Astrocyte (in vitro differentiated cells and primary cell): ENCODE data around the gene PDIA2. TPM values are rescaled to one million over a fixed set of nuclear protein-coding genes. Genes with fewer than 3 reads are reported as not detected.

Experiments used
- DNase-seq: peaks from one replicate; pipeline ENCODE4 v3.0.0-alpha.2; 2010; ENCODE audit warnings: low read depth
- FAIRE-seq: peaks from 2 replicates; lab custom pipeline; 2011; peaks lifted over from hg19 to GRCh38; lab: Jason Lieb, UNC
- H2AFZ ChIP-seq: 2 replicates; pipeline ENCODE4 v1.6.0; 2012; ENCODE audit warnings: low read depth, low read length, inconsistent platforms
- H3K27ac ChIP-seq: 2 replicates; pipeline ENCODE4 v1.5.1; 2011; ENCODE audit warnings: low read depth, low read length, inconsistent platforms
- H3K27me3 ChIP-seq: 2 replicates; pipeline ENCODE4 v1.6.0; 2011; ENCODE audit warnings: low read length, inconsistent platforms; ENCODE audit not compliant: insufficient read depth
- H3K36me3 ChIP-seq: 2 replicates; pipeline ENCODE4 v1.5.1; 2011; ENCODE audit warnings: low read length, inconsistent platforms; ENCODE audit not compliant: insufficient read depth
- H3K4me1 ChIP-seq: 2 replicates; pipeline ENCODE4 v1.5.1; 2011; ENCODE audit warnings: low read length, inconsistent platforms; ENCODE audit not compliant: insufficient read depth
- H3K4me2 ChIP-seq: 2 replicates; pipeline ENCODE4 v1.6.0; 2012; ENCODE audit warnings: low read length, inconsistent platforms
- H3K4me3 ChIP-seq: 2 replicates; pipeline ENCODE4 v1.5.1; 2011; ENCODE audit warnings: low read depth, mild to moderate bottlenecking, low read length, inconsistent platforms; ENCODE audit not compliant: insufficient read depth
- H3K79me2 ChIP-seq: 2 replicates; pipeline ENCODE4 v1.6.0; 2012; ENCODE audit warnings: mild to moderate bottlenecking, low read length, inconsistent platforms; ENCODE audit not compliant: insufficient read depth
- H3K9ac ChIP-seq: 2 replicates; pipeline ENCODE4 v1.6.0; 2012; ENCODE audit warnings: mild to moderate bottlenecking, low read length, inconsistent platforms
- H3K9me3 ChIP-seq: 2 replicates; pipeline ENCODE4 v1.5.1; 2012; ENCODE audit warnings: low read depth, mild to moderate bottlenecking, low read length, inconsistent platforms; ENCODE audit not compliant: insufficient read depth
- H4K20me1 ChIP-seq: 2 replicates; pipeline ENCODE4 v1.6.0; 2012; ENCODE audit warnings: low read length, inconsistent platforms; ENCODE audit not compliant: insufficient read depth
- H3K27ac Mint-ChIP-seq: one replicate; pipeline ENCODE4 v1.8.0; 2021; ENCODE audit warnings: mild to moderate bottlenecking, mixed read lengths; ENCODE audit not compliant: unreplicated experiment
- H3K27me3 Mint-ChIP-seq: one replicate; pipeline ENCODE4 v1.8.0; 2021; ENCODE audit warnings: low read depth, mixed read lengths; ENCODE audit not compliant: unreplicated experiment
- H3K36me3 Mint-ChIP-seq: one replicate; pipeline ENCODE4 v1.8.0; 2021; ENCODE audit warnings: low read depth, mixed read lengths; ENCODE audit not compliant: unreplicated experiment
- H3K4me1 Mint-ChIP-seq: one replicate; pipeline ENCODE4 v1.8.0; 2021; ENCODE audit warnings: low read depth, mixed read lengths; ENCODE audit not compliant: unreplicated experiment
- H3K4me3 Mint-ChIP-seq: one replicate; pipeline ENCODE4 v1.8.0; 2021; ENCODE audit warnings: mild to moderate bottlenecking, moderate library complexity, mixed read lengths; ENCODE audit not compliant: unreplicated experiment
- H3K9me3 Mint-ChIP-seq: one replicate; pipeline ENCODE4 v1.8.0; 2021; ENCODE audit warnings: mild to moderate bottlenecking, mixed read lengths; ENCODE audit not compliant: unreplicated experiment
- CTCF ChIP-seq: IDR thresholded peaks from 2 replicates; pipeline ENCODE4 v1.5.1; 2011; ENCODE audit warnings: low read depth, mild to moderate bottlenecking, inconsistent platforms, low read length, moderate library complexity; ENCODE audit not compliant: insufficient read depth
- EZH2 ChIP-seq: IDR thresholded peaks from 2 replicates; pipeline ENCODE4 v1.6.1; 2012; ENCODE audit warnings: mild to moderate bottlenecking, low read length, inconsistent platforms; ENCODE audit not compliant: insufficient read depth
- total RNA-seq: library from RNA; stranded (reverse); gene quantifications from 2 replicates; pipeline ENCODE4 v1.2.1, GENCODE V29; 2021

The PDIA2 gene
- total RNA-seq, 1 donor from 2014 or later: 1.5 TPM

- Histone ChIP-seq H3K4me2 (no peak overlapping the region), H3K36me3 (no peaks in the 10 kb centered on the region), H4K20me1 (peaks cover 45% of the 10 kb centered on the region), H2AFZ (no peak overlapping the region), H3K27me3 (no peaks in the 10 kb centered on the region), H3K9me3 (no peaks in the 10 kb centered on the region), H3K79me2 (peaks cover 12% of the 10 kb centered on the region), H3K9ac (no peak overlapping the region), H3K27ac (no peak overlapping the region), H3K4me1 (no peaks in the 10 kb centered on the region), H3K4me3 (no peak overlapping the region)
- no peak overlapping the region for H3K4me3 Mint-ChIP-seq
- FAIRE-seq (no peak), DNase-seq (no peak)
- H3K27ac Mint-ChIP-seq: no peak overlapping the region
- H3K36me3 Mint-ChIP-seq: peaks cover 9% of the 10 kb centered on the region
- no peaks in the 10 kb centered on the region for H3K4me1 Mint-ChIP-seq
- no peaks in the 10 kb centered on the region for H3K27me3 Mint-ChIP-seq
- H3K9me3 Mint-ChIP-seq: no peaks in the 10 kb centered on the region
- TF ChIP-seq CTCF: no peak
- TF ChIP-seq EZH2: no peak
Observed at GRCh38 chr16:311725-312124, 28.8 kb downstream of the PDIA2 start.

GRCh38 chr16:314351-314750 is 31.4 kb downstream of the PDIA2 start:
- peaks cover 71% of the 10 kb centered on the region for H4K20me1 ChIP-seq
- Mint-ChIP-seq H3K9me3 (no peaks in the 10 kb centered on the region), H3K27ac (no peak overlapping the region), H3K27me3 (no peaks in the 10 kb centered on the region), H3K4me1 (no peaks in the 10 kb centered on the region), H3K4me3 (no peak overlapping the region), H3K36me3 (peaks cover 15% of the 10 kb centered on the region)
- no peaks in the 10 kb centered on the region for H3K9me3 ChIP-seq
- H3K4me1 ChIP-seq: no peaks in the 10 kb centered on the region
- no peak overlapping the region for H3K4me2 ChIP-seq
- H3K4me3 ChIP-seq: no peak overlapping the region
- DNase-seq (no peak), FAIRE-seq (no peak)
- no peak overlapping the region for H3K27ac ChIP-seq
- H3K27me3 ChIP-seq: no peaks in the 10 kb centered on the region
- no peaks in the 10 kb centered on the region for H3K36me3 ChIP-seq
- peaks cover 37% of the 10 kb centered on the region for H3K79me2 ChIP-seq
- no peak overlapping the region for H2AFZ ChIP-seq
- TF ChIP-seq CTCF: no peak
- no peak for TF ChIP-seq EZH2
- no peak overlapping the region for H3K9ac ChIP-seq

- Histone ChIP-seq H3K4me1 (no peaks in the 10 kb centered on the region), H3K27ac (no peak overlapping the region), H3K36me3 (no peaks in the 10 kb centered on the region), H3K4me3 (no peak overlapping the region), H3K4me2 (no peak overlapping the region), H3K9me3 (no peaks in the 10 kb centered on the region), H3K27me3 (no peaks in the 10 kb centered on the region), H4K20me1 (peaks cover 74% of the 10 kb centered on the region), H3K9ac (no peak overlapping the region), H2AFZ (no peak overlapping the region), H3K79me2 (peaks cover 42% of the 10 kb centered on the region)
- Mint-ChIP-seq H3K27me3 (no peaks in the 10 kb centered on the region), H3K27ac (no peak overlapping the region), H3K36me3 (peaks cover 15% of the 10 kb centered on the region), H3K4me3 (no peak overlapping the region), H3K4me1 (no peaks in the 10 kb centered on the region), H3K9me3 (no peaks in the 10 kb centered on the region)
- no peak for TF ChIP-seq CTCF
- TF ChIP-seq EZH2: no peak
- DNase-seq: no peak
- FAIRE-seq: no peak
Observed at GRCh38 chr16:314795-315299, 31.9 kb downstream of the PDIA2 start.
